Measurements from ENCODE around the gene SLC16A8. TPM values are rescaled to one million over a fixed set of nuclear protein-coding genes. Genes with fewer than 3 reads are reported as not detected.

Gene SLC16A8, protein sequence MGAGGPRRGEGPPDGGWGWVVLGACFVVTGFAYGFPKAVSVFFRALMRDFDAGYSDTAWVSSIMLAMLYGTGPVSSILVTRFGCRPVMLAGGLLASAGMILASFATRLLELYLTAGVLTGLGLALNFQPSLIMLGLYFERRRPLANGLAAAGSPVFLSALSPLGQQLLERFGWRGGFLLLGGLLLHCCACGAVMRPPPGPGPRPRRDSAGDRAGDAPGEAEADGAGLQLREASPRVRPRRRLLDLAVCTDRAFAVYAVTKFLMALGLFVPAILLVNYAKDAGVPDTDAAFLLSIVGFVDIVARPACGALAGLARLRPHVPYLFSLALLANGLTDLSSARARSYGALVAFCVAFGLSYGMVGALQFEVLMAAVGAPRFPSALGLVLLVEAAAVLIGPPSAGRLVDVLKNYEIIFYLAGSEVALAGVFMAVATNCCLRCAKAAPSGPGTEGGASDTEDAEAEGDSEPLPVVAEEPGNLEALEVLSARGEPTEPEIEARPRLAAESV
- 0.26 TPM in 1 of 2 replicates, not detected in the other for total RNA-seq
- long read RNA-seq: 0 reads

GRCh38 chr22:38083931-38084631, at the start of gene SLC16A8:
Gene SLC16A8 (minus strand): TSS chr22:38084184. CDS start chr22:38082873, 1,311 bp downstream.
- no peak for TF ChIP-seq CTCF (conservative IDR thresholded peaks at IDR 0.05)
- peaks cover 19% of the 10 kb centered on the region for H3K4me1 Mint-ChIP-seq
- peaks cover 8% of the 10 kb centered on the region for H3K27me3 Mint-ChIP-seq (ENCODE audit: low read depth)
- H3K27ac Mint-ChIP-seq (ENCODE audit: unreplicated experiment): no peak within 1 kb of the TSS
- no peaks in the 10 kb centered on the region for H3K36me3 Mint-ChIP-seq (ENCODE audit: low read depth)
- H3K9me3 Mint-ChIP-seq: no peaks in the 10 kb centered on the region
- H3K4me3 Mint-ChIP-seq: no peak within 1 kb of the TSS
- no peak for DNase-seq (ENCODE audit: low read depth, low spot score)

DNA sequence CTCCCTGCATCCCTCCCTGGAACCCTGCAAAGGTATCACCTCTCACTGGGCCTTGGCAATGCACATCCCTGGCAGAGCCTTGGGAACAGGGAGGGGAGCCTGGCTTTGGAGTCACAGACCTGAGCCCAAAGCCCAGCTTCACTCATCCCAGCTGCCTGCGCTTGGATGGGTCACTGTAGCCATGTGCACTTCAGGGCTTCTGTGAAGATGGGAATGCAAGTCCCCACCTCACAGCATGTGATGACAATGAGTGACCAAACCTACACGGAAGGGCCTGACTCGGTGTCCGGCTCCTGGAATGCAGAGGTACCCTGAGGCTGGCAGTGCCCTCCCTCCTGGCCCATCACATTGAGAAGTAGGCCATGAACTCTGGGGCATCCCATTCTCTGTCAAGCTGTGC, 49.3 kb upstream of the SLC16A8 start:
- DNase-seq (ENCODE audit: low read depth, low spot score): no peak
- Mint-ChIP-seq H3K4me3 (no peak overlapping the region), H3K36me3 (ENCODE audit: low read depth) (no peaks in the 10 kb centered on the region), H3K27ac (ENCODE audit: unreplicated experiment) (no peak overlapping the region), H3K27me3 (ENCODE audit: low read depth) (no peaks in the 10 kb centered on the region), H3K4me1 (peaks cover 4% of the 10 kb centered on the region), H3K9me3 (no peaks in the 10 kb centered on the region)
- TF ChIP-seq CTCF (conservative IDR thresholded peaks at IDR 0.05): no peak

DNA sequence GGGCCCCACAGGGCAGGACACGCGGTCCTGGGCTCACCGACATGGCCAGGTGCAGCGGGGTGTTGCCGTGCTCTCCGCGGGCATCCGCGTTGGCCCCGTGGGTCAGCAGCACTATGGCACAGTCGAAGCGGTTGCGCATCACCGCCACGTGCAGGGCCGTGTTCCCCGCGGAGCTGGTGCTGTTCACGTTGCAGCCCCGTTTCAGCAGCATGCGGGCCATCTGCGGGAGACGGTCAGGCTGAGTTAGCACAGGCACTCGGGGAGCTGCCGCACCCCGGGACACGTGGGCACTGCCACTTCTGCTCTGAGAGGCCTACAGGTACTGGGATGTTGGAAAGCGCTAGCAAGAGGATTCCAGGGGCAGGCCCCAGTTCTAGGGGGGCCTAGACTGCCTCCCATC, 48.8 kb upstream of the SLC16A8 start:
- no peak overlapping the region for H3K4me3 Mint-ChIP-seq
- no peak for DNase-seq (ENCODE audit: low read depth, low spot score)
- no peaks in the 10 kb centered on the region for H3K9me3 Mint-ChIP-seq
- TF ChIP-seq CTCF (conservative IDR thresholded peaks at IDR 0.05): no peak
- no peaks in the 10 kb centered on the region for H3K27me3 Mint-ChIP-seq (ENCODE audit: low read depth)
- peaks cover 4% of the 10 kb centered on the region for H3K4me1 Mint-ChIP-seq
- H3K36me3 Mint-ChIP-seq (ENCODE audit: low read depth): no peaks in the 10 kb centered on the region
- no peak overlapping the region for H3K27ac Mint-ChIP-seq (ENCODE audit: unreplicated experiment)

DNA sequence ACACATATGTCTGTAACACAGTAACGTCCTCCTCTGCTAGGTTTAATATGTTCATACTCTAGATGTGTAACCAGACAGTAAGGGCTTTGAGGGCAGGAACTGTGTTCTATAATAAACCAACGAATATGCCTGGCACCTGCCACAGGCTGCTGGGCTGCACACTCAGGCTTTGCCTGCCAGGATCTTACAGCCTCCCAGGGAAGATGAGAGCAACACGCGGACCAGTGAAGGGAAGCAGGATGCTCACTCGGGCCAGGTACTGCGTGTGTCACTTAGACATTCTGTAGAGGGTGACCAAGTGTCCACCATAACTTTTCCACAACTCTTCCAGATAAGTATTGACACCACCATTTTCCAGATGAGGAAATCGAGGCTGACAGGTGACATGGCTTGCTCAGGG, 48.2 kb upstream of the SLC16A8 start:
- no peak for TF ChIP-seq CTCF (conservative IDR thresholded peaks at IDR 0.05)
- no peaks in the 10 kb centered on the region for H3K36me3 Mint-ChIP-seq (ENCODE audit: low read depth)
- no peak overlapping the region for H3K4me3 Mint-ChIP-seq
- no peaks in the 10 kb centered on the region for H3K9me3 Mint-ChIP-seq
- H3K27me3 Mint-ChIP-seq (ENCODE audit: low read depth): no peaks in the 10 kb centered on the region
- H3K4me1 Mint-ChIP-seq: peaks cover 4% of the 10 kb centered on the region
- peak overlapping the region; percentile 67 for H3K27ac Mint-ChIP-seq (ENCODE audit: unreplicated experiment)
- no peak for DNase-seq (ENCODE audit: low read depth, low spot score)

DNA sequence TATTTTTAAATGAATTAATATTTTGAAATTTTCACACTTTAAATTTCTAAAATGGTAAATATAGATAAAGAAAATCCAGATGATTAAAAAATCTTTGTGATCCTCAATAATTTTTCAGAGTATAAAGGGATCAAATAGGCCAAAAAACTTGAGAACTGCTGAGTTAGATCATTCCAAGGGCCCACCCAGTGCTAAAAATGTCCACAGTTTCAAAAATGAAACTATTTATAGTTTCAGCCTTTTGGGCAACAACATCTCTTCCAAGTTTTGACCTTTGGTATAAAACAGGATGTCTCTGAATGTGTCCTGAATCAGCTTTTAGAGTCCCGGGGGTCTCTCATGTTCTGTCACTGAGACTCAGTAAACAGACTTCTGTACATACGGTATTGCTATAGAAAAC, 47.4 kb upstream of the SLC16A8 start:
- DNase-seq (ENCODE audit: low read depth, low spot score): no peak
- Mint-ChIP-seq H3K4me3 (no peak overlapping the region), H3K36me3 (ENCODE audit: low read depth) (no peaks in the 10 kb centered on the region), H3K27ac (ENCODE audit: unreplicated experiment) (no peak overlapping the region), H3K9me3 (no peaks in the 10 kb centered on the region), H3K27me3 (ENCODE audit: low read depth) (no peaks in the 10 kb centered on the region), H3K4me1 (peaks cover 4% of the 10 kb centered on the region)
- no peak for TF ChIP-seq CTCF (conservative IDR thresholded peaks at IDR 0.05)

Data from neural crest cell (in vitro differentiated cells).